Measurements from ENCODE around the gene FGF13.

FGF13 gene

GRCh38 chrX:138718941-138719340, 7.4 kb upstream of the FGF13 start:
- no peak overlapping the region for H3K4me3 ChIP-seq (ENCODE audit: low read depth in 1 of 2, low read length in 2 of 2)
- H3K27me3 ChIP-seq (ENCODE audit: control insufficient read depth in 1 of 2, insufficient read depth in 2 of 2, low read length in 2 of 2): no peaks in the 10 kb centered on the region
- no peak overlapping the region for H3K27ac ChIP-seq (ENCODE audit: low read depth, low read length)
- no peaks in the 10 kb centered on the region for H3K36me3 ChIP-seq (ENCODE audit: control insufficient read depth in 1 of 2, insufficient read depth in 2 of 2, low read length in 2 of 2)
- no peak overlapping the region for H3K9ac ChIP-seq (ENCODE audit: low read depth in 1 of 2, low read length in 2 of 2)
- no peaks in the 10 kb centered on the region for H3K4me1 ChIP-seq (ENCODE audit: control insufficient read depth in 1 of 2, insufficient read depth in 2 of 2, low read length in 2 of 2)
- H3K9me3 ChIP-seq (ENCODE audit: control insufficient read depth in 1 of 2, low read length in 2 of 2): no peaks in the 10 kb centered on the region

- Histone ChIP-seq H3K4me3 (ENCODE audit: low read depth in 1 of 2, low read length in 2 of 2) (peak overlapping the region in 1 of 2 donors; percentile 21), H3K36me3 (ENCODE audit: control insufficient read depth in 1 of 2, insufficient read depth in 2 of 2, low read length in 2 of 2) (no peaks in the 10 kb centered on the region), H3K9me3 (ENCODE audit: control insufficient read depth in 1 of 2, low read length in 2 of 2) (no peaks in the 10 kb centered on the region), H3K27me3 (ENCODE audit: control insufficient read depth in 1 of 2, insufficient read depth in 2 of 2, low read length in 2 of 2) (peaks cover 0 to 6% of the 10 kb centered on the region in 2 donors), H3K9ac (ENCODE audit: low read depth in 1 of 2, low read length in 2 of 2) (no peak overlapping the region), H3K4me1 (ENCODE audit: control insufficient read depth in 1 of 2, insufficient read depth in 2 of 2, low read length in 2 of 2) (no peaks in the 10 kb centered on the region), H3K27ac (ENCODE audit: low read depth, low read length) (no peak overlapping the region)
Measured at GRCh38 chrX:138710866-138711341, 613 bp downstream of the FGF13 start.

- Histone ChIP-seq H3K27ac (ENCODE audit: low read depth, low read length) (no peak overlapping the region), H3K36me3 (ENCODE audit: control insufficient read depth in 1 of 2, insufficient read depth in 2 of 2, low read length in 2 of 2) (no peaks in the 10 kb centered on the region), H3K4me1 (ENCODE audit: control insufficient read depth in 1 of 2, insufficient read depth in 2 of 2, low read length in 2 of 2) (no peaks in the 10 kb centered on the region), H3K9ac (ENCODE audit: low read depth in 1 of 2, low read length in 2 of 2) (no peak overlapping the region), H3K27me3 (ENCODE audit: control insufficient read depth in 1 of 2, insufficient read depth in 2 of 2, low read length in 2 of 2) (peaks cover 0 to 6% of the 10 kb centered on the region in 2 donors), H3K9me3 (ENCODE audit: control insufficient read depth in 1 of 2, low read length in 2 of 2) (no peaks in the 10 kb centered on the region), H3K4me3 (ENCODE audit: low read depth in 1 of 2, low read length in 2 of 2) (peak overlapping the region in 1 of 2 donors; percentile 21)
Measured at GRCh38 chrX:138709886-138710791, 1.4 kb downstream of the FGF13 start.

GRCh38 chrX:138708268-138708667, 3.2 kb downstream of the FGF13 start:
- Histone ChIP-seq H3K27me3 (ENCODE audit: control insufficient read depth in 1 of 2, insufficient read depth in 2 of 2, low read length in 2 of 2) (peaks cover 0 to 6% of the 10 kb centered on the region in 2 donors), H3K4me1 (ENCODE audit: control insufficient read depth in 1 of 2, insufficient read depth in 2 of 2, low read length in 2 of 2) (no peaks in the 10 kb centered on the region), H3K9ac (ENCODE audit: low read depth in 1 of 2, low read length in 2 of 2) (no peak overlapping the region), H3K9me3 (ENCODE audit: control insufficient read depth in 1 of 2, low read length in 2 of 2) (no peaks in the 10 kb centered on the region), H3K36me3 (ENCODE audit: control insufficient read depth in 1 of 2, insufficient read depth in 2 of 2, low read length in 2 of 2) (no peaks in the 10 kb centered on the region), H3K4me3 (ENCODE audit: low read depth in 1 of 2, low read length in 2 of 2) (no peak overlapping the region), H3K27ac (ENCODE audit: low read depth, low read length) (no peak overlapping the region)

GRCh38 chrX:138704596-138704995, 6.9 kb downstream of the FGF13 start:
- Histone ChIP-seq H3K4me1 (ENCODE audit: control insufficient read depth in 1 of 2, insufficient read depth in 2 of 2, low read length in 2 of 2) (no peaks in the 10 kb centered on the region), H3K9me3 (ENCODE audit: control insufficient read depth in 1 of 2, low read length in 2 of 2) (no peaks in the 10 kb centered on the region), H3K9ac (ENCODE audit: low read depth in 1 of 2, low read length in 2 of 2) (no peak overlapping the region), H3K27me3 (ENCODE audit: control insufficient read depth in 1 of 2, insufficient read depth in 2 of 2, low read length in 2 of 2) (no peaks in the 10 kb centered on the region), H3K27ac (ENCODE audit: low read depth, low read length) (no peak overlapping the region), H3K4me3 (ENCODE audit: low read depth in 1 of 2, low read length in 2 of 2) (no peak overlapping the region), H3K36me3 (ENCODE audit: control insufficient read depth in 1 of 2, insufficient read depth in 2 of 2, low read length in 2 of 2) (no peaks in the 10 kb centered on the region)

GRCh38 chrX:138704101-138704500, 7.4 kb downstream of the FGF13 start:
- H3K4me3 ChIP-seq (ENCODE audit: low read depth in 1 of 2, low read length in 2 of 2): no peak overlapping the region
- no peak overlapping the region for H3K27ac ChIP-seq (ENCODE audit: low read depth, low read length)
- H3K4me1 ChIP-seq (ENCODE audit: control insufficient read depth in 1 of 2, insufficient read depth in 2 of 2, low read length in 2 of 2): no peaks in the 10 kb centered on the region
- H3K27me3 ChIP-seq (ENCODE audit: control insufficient read depth in 1 of 2, insufficient read depth in 2 of 2, low read length in 2 of 2): no peaks in the 10 kb centered on the region
- no peaks in the 10 kb centered on the region for H3K36me3 ChIP-seq (ENCODE audit: control insufficient read depth in 1 of 2, insufficient read depth in 2 of 2, low read length in 2 of 2)
- H3K9me3 ChIP-seq (ENCODE audit: control insufficient read depth in 1 of 2, low read length in 2 of 2): no peaks in the 10 kb centered on the region
- no peak overlapping the region for H3K9ac ChIP-seq (ENCODE audit: low read depth in 1 of 2, low read length in 2 of 2)

GRCh38 chrX:138692591-138692990, 18.9 kb downstream of the FGF13 start:
- Histone ChIP-seq H3K4me3 (ENCODE audit: low read depth in 1 of 2, low read length in 2 of 2) (no peak overlapping the region), H3K9me3 (ENCODE audit: control insufficient read depth in 1 of 2, low read length in 2 of 2) (no peaks in the 10 kb centered on the region), H3K27ac (ENCODE audit: low read depth, low read length) (no peak overlapping the region), H3K36me3 (ENCODE audit: control insufficient read depth in 1 of 2, insufficient read depth in 2 of 2, low read length in 2 of 2) (no peaks in the 10 kb centered on the region), H3K27me3 (ENCODE audit: control insufficient read depth in 1 of 2, insufficient read depth in 2 of 2, low read length in 2 of 2) (no peaks in the 10 kb centered on the region), H3K4me1 (ENCODE audit: control insufficient read depth in 1 of 2, insufficient read depth in 2 of 2, low read length in 2 of 2) (no peaks in the 10 kb centered on the region), H3K9ac (ENCODE audit: low read depth in 1 of 2, low read length in 2 of 2) (no peak overlapping the region)

GRCh38 chrX:138691186-138691585, 20.3 kb downstream of the FGF13 start:
- Histone ChIP-seq H3K36me3 (ENCODE audit: control insufficient read depth in 1 of 2, insufficient read depth in 2 of 2, low read length in 2 of 2) (no peaks in the 10 kb centered on the region), H3K9me3 (ENCODE audit: control insufficient read depth in 1 of 2, low read length in 2 of 2) (no peaks in the 10 kb centered on the region), H3K9ac (ENCODE audit: low read depth in 1 of 2, low read length in 2 of 2) (no peak overlapping the region), H3K27ac (ENCODE audit: low read depth, low read length) (no peak overlapping the region), H3K4me1 (ENCODE audit: control insufficient read depth in 1 of 2, insufficient read depth in 2 of 2, low read length in 2 of 2) (no peaks in the 10 kb centered on the region), H3K4me3 (ENCODE audit: low read depth in 1 of 2, low read length in 2 of 2) (no peak overlapping the region), H3K27me3 (ENCODE audit: control insufficient read depth in 1 of 2, insufficient read depth in 2 of 2, low read length in 2 of 2) (no peaks in the 10 kb centered on the region)

- Histone ChIP-seq H3K4me1 (ENCODE audit: control insufficient read depth in 1 of 2, insufficient read depth in 2 of 2, low read length in 2 of 2) (no peaks in the 10 kb centered on the region), H3K4me3 (ENCODE audit: low read depth in 1 of 2, low read length in 2 of 2) (no peak overlapping the region), H3K27ac (ENCODE audit: low read depth, low read length) (no peak overlapping the region), H3K27me3 (ENCODE audit: control insufficient read depth in 1 of 2, insufficient read depth in 2 of 2, low read length in 2 of 2) (no peaks in the 10 kb centered on the region), H3K36me3 (ENCODE audit: control insufficient read depth in 1 of 2, insufficient read depth in 2 of 2, low read length in 2 of 2) (no peaks in the 10 kb centered on the region), H3K9ac (ENCODE audit: low read depth in 1 of 2, low read length in 2 of 2) (no peak overlapping the region), H3K9me3 (ENCODE audit: control insufficient read depth in 1 of 2, low read length in 2 of 2) (no peaks in the 10 kb centered on the region)
Measured at GRCh38 chrX:138690591-138690990, 20.9 kb downstream of the FGF13 start.

GRCh38 chrX:138683600-138683999, 27.9 kb downstream of the FGF13 start:
- no peaks in the 10 kb centered on the region for H3K4me1 ChIP-seq (ENCODE audit: control insufficient read depth in 1 of 2, insufficient read depth in 2 of 2, low read length in 2 of 2)
- H3K4me3 ChIP-seq (ENCODE audit: low read depth in 1 of 2, low read length in 2 of 2): no peak overlapping the region
- no peaks in the 10 kb centered on the region for H3K36me3 ChIP-seq (ENCODE audit: control insufficient read depth in 1 of 2, insufficient read depth in 2 of 2, low read length in 2 of 2)

More at GRCh38 chrX:138683600-138683999, 27.9 kb downstream of the FGF13 start:
- no peak overlapping the region for H3K9ac ChIP-seq (ENCODE audit: low read depth in 1 of 2, low read length in 2 of 2)
- H3K9me3 ChIP-seq (ENCODE audit: control insufficient read depth in 1 of 2, low read length in 2 of 2): no peaks in the 10 kb centered on the region
- H3K27ac ChIP-seq (ENCODE audit: low read depth, low read length): no peak overlapping the region
- no peaks in the 10 kb centered on the region for H3K27me3 ChIP-seq (ENCODE audit: control insufficient read depth in 1 of 2, insufficient read depth in 2 of 2, low read length in 2 of 2)
